Islet of Langerhans (tissue), 1 donor: ENCODE measurements around the gene VAC14.

Experiments
- FAIRE-seq: peaks from one replicate; lab custom pipeline; 2011; peaks lifted over from hg19 to GRCh38; lab: Jason Lieb, UNC

The VAC14 gene

DNA sequence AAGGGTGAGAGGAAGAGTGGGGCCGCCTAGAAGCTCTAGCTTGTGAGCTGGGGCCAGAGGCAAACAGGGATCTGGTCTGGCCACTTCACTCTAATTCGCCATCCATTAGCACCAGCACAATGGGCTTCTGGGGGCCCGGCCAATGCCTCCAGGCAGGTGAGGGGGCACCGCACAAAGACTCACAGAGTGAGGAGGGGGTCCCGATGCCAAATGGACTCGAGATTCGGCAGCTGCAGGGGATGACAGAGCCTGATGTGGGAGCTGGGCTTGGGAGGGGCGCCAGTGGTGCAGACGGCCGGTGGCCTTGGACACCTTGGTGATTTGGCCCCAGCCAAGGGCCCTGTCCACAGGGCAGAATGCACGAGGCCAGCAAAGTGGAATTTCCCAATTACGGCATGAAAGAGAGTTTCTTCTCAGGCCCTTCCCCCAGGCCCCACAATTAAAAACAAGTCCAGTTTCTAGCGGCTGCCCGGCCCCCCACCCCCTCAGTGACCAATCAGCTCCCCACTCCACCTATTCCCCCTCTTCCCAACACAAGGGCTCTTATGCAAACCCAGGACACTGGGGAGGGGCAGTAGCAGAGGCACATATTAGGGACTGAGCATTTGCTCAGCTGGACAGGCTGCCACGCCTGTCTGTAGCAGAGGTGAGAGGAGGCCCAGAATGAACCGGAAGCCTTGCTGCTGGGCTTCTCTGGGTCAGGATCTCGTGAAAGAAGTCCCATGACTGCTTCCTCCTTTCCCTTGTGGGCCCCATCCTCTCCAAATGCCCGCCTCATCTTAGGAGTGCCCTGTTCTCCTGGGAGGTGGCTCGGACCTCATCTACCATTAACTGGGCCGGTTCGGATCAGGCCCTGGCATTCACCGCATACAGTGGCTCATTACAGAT, 75.7 kb downstream of the VAC14 start:
- FAIRE-seq, result no peak

DNA sequence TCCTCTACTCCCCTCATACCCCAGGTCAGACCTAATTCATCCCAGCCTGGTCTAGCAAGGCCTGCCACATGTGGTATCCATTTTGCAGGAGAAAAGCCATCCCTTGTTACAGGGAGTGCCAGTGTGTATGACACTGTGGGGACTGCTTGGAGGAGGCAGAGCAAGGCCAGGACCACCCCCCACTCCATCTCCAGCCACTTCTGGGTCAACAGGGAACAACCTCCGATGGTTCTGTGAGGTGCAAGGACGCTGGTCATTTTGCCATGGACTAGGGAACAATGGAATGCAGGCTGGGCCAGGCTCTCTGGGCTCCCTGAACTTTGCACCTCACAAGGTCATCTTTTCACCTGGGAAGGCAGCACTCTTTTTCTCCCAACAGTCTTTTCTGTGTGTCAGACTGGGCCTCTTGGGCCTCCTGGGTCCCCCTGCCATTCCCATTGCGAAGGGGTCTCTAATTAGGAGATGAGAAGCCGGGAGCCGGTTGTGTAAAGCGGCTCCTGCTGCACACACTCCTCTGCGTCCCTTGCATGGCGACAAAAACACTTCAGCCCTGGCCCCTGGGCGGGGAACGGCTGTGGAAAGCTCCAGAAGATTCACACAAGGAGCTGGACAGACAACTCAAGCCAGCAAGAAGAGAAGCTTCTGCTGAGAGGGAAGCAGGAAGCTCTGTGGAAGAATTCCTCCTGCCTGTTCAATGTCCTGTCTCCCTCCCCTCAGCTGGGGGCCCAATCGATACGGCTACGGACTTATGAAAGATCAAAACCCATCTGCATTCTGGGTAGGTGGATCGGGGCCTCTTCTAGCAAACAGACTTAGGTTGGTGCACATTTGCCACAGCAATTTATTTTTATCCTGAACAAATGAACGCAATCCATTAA, 76.6 kb downstream of the VAC14 start:
- FAIRE-seq, result no peak

DNA sequence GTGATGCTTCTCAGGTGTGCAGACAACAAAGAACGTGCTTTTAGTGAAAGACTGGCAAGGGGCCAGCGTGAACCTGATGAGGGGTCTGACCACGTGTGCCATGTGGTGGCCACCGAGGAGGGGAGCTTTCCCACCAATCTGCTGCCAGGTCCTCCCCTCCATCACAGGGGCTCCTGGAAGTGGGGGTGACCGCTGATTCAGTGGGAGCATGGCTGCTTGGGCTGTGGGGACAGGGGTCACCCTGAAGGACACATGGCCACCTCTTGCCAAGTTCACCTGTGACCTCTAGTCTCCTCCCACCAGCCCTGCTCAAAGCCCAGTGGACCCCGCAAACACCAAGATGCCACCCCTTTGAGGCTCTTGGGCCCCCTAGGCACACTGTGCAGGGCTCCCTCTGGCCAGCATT, 77.2 kb downstream of the VAC14 start:
- FAIRE-seq, result no peak

DNA sequence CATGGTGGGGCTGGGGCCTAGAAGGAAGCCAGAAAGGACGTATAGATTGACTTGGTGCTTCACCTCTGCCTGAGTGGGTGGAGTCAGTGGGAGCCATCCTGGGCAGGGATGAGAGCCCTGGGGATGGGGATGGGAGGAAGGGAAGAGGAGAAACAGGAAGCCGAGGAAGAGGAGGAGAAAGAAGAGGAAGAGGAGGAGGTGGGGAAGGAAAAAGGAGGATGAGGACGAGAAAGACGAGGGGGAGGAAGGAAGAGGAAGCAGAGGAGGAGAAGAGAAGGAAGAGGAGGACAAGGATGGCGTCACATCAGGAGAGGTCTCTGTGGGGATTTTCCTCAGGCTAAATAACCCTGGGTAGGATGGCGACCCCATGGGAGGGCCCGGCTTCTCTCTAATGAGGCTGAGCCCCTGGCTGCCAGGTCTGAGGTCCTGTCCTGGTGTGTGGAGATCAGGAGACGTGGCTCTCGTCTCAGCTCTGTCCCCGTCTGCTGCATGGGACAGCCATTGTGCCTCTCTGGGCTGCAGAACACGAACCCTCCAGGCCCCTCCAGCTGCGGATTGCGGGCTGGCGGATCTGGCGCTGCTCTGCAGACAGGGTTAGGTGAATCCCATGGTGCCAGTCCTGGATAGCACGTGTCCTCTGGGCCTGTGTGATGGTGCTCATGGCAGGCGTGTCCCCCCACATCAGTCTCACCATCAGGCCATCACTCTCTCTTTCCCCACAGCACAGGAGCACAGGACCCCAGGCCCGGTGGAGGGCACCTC, 79.6 kb downstream of the VAC14 start:
- no peak for FAIRE-seq

DNA sequence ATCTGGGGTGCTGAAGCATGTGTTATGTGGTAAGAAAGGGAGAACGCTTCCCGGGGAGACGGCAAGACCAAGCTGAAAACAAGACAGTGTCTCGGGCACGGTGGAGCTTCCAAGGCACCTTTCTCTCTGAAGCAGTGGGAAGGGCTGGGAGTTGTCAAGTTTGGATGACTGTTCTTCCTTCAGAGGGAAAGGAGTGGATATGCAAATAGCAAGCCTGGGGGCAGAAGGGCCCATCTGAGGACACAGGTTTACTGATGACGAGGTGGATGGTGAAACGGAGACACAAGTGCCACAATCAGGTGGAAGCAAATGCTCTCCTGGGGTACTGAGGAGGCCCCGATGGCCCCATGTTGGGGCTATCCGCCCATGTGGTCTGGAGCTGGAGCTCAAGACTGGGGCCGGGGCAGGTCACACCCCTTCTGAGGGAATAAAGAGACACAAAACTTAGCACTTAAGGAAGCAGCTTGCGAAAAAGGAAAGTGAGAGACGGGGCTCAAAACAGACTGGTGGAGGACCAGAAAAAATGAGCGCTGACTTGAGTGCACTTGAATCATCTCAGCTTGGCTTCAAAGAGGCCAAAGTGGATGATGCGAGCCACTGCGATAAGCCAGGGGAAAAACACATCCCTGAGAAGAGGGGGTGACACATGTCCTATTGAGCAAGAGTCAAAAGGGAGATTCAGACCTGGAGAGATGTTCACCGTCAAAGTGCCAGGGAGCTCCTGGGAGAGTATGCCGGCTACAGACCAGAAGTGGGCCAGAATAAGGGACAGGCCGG, 80.3 kb downstream of the VAC14 start:
- FAIRE-seq, result no peak

DNA sequence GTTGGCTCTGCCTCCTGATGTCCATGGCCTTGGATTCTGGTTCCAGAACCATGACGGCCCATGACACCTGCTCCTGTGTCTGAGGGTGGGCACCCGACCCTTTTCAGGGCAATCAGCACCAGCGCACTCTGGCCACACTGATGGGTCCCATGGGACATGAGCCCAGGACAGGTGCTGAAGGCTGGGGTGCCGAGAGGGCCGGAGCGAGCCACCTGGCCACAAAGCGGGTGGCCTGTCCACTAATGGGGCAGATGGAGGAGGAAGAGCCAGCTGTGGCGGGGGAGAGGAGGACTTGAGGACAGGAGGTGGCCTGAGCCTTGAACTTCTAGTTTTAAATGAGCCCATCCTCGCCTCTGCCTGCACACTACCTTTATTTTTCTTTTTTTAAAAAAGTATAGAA, 83.9 kb downstream of the VAC14 start:
- FAIRE-seq, result no peak

DNA sequence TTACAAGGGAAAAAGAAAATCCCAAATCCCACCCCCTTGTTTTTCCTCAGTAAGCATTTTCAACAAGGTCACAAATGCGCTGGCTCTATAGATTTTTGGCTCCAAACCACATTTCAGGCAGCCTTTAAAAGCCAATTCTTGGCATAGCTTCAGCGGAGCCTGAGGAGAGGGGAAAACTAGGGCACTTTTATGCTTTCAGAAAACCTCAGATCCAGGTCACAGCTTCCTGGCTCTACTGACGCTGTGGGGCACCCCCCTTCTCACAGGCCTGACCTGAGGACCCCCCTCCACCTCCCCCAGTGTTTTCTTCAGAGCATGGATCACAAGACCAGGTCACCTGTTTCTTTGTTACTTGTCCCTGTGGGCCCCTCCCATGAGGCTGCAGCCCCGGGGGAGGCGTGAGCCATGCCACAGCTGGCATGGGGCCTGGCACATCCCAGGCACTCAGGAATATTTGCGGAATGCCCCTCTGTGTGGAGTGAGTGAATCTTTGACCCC, 85.0 kb downstream of the VAC14 start:
- FAIRE-seq, result no peak

DNA sequence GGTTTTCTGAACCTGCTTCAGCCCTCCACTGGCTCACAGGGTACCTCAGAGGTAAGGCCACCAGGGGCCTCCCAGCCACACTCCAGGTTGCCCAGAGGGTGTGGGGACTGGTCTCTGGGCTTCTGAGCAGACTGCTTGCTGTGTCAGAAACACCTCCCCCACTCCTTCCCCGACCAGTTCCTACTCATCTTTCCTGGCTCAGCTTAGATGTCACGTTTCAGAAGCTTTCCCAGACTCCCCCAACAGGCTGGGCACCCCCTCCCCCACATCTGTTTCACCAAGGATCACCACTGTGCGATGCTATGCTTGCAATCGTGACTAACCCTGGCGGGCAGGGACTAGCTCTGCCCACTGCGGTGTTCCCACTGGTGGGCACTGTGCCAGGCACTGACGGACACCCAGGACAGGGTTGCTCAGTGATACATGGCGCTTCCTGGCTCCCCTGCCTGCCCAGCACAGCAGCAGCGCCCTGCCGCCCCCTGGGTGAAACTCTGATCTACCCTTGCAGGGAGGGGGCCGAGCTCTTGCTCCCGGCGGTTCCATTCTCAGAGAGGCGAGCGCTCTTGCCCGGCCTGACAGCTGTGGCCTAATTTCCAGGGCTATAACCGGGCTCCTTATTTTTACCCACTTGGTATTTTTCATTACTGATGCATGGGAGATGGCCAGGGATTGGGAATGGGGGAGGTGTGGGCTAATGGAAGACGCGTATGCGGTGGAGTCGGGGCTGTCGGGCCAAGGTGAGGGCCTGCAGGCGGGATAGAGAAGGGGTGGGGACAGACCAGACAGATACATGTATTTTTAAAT, 85.7 kb downstream of the VAC14 start:
- FAIRE-seq, result no peak

DNA sequence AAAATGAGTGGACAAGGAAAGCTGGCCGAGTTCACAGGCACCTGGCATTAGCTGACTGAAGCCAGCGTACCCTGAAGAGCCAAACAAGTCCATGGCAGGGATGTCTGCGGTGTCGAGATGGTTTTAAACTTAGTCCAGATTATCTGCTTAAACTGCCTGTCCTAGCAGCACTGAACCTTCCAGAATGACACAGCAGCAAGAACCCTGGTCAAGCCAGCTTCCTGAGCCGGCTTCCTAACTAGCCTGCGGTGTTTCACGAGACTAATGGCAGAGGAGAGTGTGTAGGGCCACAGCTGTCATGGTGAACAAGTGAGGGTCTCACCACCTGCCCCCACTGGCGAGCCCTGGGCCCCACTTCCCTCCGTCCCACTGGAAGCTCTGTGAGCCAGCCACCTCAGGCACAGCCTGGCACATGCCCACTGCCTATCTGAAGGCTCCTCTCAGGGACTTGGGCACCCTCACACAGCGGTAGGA, 86.3 kb downstream of the VAC14 start:
- FAIRE-seq, result no peak

DNA sequence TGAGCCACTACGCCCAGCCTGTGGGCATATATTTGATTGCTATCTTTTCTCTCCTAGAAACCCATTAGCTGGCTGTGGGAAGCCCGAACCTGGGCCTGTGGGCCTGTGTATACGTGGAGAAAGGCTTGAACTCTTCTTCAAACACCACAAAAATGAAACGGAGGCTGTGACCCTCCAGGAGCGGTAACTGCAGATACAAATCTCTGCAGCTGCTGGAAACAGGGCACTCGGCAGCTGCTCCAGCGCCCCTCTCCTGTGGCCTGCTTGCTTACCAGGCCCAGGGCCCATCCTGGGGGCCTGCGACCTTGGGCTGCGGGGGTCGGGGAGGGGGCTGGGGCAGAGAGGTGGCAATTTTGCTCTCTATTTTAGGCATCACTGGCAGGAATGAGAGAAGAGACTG, 87.1 kb downstream of the VAC14 start:
- no peak for FAIRE-seq

DNA sequence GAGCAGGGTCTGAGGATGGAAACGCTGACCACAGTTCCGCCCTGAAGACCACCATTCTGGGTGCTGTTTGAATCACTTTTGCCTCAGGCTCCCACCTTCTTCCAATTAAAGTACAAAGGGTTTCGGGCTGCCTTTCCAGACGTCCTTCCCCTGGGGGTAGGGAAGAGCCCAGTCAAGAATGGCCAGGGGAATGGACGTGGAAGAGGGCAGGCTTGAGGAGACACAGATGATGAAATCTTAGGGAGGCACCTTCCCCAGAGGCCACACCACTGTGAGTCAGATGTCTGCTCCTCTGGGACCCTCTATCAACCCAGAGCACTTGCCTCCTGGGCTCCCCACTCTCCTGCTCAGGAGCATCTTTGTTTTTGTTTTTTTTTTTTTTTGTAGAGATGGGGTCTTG, 87.6 kb downstream of the VAC14 start:
- no peak for FAIRE-seq

DNA sequence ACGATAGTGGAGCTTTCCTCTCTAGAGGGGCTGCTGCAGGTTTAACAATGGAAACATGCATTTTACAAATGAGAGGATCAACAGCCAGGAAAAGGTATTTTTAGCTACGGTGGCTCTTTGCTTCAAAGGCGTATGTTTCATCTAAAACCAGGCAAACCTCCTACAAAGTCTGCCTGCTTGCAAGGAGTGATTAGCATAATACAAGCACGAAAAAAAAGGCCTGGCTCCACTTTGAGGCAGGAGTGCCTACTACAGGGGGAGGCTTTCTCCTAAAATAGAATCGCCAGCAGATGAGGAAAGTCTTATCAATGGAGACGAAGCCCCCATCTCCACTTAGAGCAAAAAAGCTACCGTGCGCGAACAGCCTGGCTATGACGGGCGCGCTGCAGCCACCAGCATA, 88.0 kb downstream of the VAC14 start:
- FAIRE-seq, result no peak

DNA sequence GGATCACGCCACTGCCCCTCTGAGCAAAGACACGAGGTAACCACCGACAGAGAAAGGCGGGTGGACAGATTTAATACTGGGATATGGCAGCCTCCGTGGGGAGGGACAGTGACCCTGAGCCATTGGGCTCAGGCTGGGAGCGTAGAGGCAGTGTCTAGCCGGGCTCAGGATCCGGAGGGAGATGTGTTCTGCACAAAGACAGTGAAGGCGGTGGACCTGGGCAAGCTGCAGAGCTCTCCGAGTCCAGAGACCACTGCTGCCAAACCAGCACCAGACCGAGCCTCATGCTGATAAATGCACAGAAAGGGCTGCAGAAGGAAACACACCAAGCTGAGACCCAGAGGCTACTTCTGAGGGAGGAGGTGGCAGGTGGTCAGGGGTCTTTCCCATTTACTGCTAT, 88.6 kb downstream of the VAC14 start:
- no peak for FAIRE-seq

DNA sequence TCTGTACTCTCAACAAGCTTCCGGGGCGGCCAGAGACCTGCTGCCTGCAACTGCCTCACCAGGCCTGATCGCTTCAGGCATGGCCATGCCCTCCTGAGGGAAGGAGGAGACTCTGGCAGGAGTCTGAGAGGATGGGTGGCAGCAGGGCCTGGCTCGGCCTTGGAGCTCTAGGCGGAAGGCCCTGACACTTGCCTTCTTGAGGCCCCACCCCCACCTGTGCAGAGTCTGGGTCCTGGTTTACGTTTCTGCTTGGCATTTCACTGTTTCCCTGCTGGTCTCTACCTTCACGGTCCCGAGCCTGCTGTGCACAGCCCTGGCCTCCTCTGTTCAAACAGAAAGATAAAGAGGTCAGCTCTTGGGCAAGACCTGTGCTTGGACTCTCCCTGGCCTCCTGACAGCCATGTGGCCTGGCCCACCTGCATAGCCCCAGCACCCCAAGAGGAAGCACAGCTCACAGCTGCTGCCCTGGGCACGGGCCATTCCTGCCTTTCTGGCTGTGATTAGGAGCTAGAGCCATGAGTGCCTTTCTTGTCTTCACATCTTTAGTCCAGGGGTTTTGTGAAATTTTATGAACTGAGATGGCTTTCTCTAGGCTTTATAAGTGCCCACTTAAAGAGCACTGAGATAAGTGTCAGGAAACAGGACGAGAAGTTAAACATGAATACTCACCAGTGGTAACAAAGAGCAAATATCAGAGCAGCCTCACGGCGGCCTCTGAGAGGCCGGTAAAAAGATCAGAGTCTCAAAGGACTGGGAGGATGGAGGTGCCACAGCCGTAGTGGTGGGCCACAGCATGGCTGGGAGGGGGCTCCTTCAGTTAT, 89.5 kb downstream of the VAC14 start:
- no peak for FAIRE-seq

DNA sequence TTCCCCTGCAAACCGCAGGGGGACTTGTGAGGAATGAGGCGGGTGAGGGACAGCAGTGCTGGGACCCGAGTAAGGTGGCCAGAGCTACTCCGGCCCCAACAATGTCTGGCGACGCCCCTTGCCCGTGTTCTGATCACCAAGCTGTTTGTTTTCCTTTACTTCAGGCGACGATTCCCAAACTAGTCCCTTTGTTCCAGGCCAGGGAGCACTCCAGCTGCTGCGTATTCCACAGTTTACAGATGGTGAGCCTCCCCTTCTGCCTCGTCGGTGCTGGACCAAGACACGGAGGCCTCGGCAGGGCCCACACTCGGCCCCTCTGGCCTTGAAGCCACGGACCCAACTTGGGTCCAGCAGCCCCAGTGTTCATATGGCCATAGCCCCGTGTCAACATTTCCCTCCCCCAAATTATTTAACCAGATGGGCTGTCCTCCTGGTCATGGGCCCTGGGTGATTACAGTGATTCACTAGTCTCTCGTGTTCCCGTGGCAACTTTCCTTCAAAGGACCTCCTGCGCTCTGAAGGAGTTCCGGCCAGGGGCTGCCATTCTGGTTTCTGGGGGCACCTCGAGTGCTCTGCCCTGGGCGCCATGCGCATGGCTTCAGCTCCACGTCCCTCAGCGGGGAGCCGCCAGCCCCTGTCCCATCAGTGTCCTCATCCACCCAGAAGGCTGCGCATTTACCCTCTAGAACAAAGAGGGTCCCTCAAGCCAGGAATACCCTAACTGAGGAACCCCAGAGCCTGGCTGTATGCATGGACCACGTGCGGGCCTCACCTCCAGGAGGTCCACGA, 90.3 kb downstream of the VAC14 start:
- no peak for FAIRE-seq

DNA sequence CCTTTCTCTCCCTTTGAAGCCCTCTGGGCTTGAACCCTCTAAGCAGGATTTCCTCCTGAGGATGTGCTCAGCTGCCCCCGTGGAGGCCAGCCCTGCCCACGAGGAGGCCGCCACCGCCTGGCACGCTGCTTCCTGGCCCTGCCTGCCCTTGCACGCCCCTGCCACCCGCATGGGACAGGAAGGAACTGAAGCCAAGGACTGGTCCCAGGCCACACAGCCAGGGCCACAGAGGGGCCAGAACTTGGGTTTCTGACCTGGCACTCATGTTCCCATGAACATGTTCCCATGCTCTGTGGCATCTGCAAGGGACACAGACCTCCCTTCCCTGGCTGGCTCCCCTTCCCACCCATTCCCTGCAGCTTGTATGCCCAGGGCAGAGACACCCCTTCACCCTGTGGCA, 91.0 kb downstream of the VAC14 start:
- FAIRE-seq, result no peak

DNA sequence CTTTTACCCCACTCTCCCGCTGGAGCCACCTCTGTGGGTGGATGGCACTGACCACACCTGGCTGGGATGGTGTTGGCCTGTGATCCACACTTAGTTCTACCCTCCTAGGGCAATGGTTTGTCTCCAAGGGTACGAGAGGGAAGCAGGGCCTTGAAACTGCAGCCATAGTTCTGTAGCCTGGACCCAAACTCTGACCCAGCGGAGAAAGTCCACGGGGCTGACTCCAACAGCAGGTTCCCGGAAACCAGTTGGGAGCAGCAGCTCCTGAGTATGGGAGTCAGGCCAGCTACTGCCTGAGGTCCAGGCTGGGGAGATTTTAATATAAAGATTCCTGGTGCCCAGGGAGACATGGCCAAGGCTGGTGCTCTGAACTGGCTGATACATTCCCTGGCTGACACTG, 91.5 kb downstream of the VAC14 start:
- FAIRE-seq, result no peak

DNA sequence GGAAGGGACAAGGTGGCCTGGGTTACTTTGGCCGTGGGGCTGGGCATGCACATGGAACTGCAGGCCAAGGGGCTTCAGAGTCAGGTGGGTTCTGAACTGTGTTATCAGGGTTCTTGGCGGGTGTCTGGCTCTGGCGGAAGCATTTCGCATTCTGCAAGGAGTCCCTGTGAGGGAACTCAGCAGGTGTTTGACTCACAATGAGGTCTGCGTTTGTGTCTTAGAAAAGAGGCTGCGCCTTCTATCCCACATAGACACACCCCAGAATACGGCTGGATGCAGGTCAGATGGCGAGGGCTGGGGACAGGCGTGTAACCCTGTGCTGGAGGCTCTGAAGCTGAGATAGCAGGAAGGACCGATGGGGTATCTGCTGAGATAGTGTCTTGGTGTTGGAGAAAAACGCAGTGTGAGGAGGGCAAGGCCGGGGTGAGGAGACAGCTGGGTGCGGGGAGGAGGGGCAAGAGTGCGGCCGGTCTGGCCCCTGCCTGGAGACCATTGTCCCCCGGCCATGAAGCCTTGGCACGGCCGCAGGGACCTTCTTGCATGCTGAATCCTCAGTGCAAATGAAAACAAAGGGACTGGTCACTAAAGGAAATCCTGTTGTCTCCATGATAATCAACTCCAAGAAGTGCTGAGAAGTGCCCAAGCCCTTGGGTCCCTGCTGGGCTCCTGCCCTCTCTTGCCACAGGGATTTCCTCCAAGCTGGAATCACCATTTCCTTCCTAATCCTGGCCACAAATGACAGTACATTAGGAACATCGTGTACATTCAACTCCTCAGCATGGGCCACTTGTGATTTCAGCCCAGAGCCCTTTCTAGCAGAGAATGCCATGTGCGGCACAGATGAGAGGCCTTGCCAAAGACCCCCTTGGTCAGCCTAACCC, 92.4 kb downstream of the VAC14 start:
- no peak for FAIRE-seq
